ENCODE data around the gene CD109.

Gene CD109

GRCh38 chr6:73690056-73690455 lies 5.9 kb upstream of the CD109 start:
- no peak for DNase-seq (ENCODE audit: low read depth)
- H3K4me3 ChIP-seq (ENCODE audit: low read length): no peak overlapping the region
- TF ChIP-seq CTCF (IDR thresholded peaks at IDR 0.05; ENCODE audit: insufficient read depth, low read depth, low read length, missing control alignments): no peak

GRCh38 chr6:73691512-73691911 lies 4.5 kb upstream of the CD109 start:
- TF ChIP-seq CTCF (IDR thresholded peaks at IDR 0.05; ENCODE audit: insufficient read depth, low read depth, low read length, missing control alignments): no peak
- no peak for DNase-seq (ENCODE audit: low read depth)

GRCh38 chr6:73694711-73695411 lies 1.1 kb upstream of the CD109 start:
- DNase-seq (ENCODE audit: low read depth): peak; percentile 64
- H3K4me3 ChIP-seq (ENCODE audit: low read length): peak overlapping the region; percentile 60
- TF ChIP-seq CTCF (IDR thresholded peaks at IDR 0.05; ENCODE audit: insufficient read depth, low read depth, low read length, missing control alignments): no peak

More at GRCh38 chr6:73691512-73691911, 4.5 kb upstream of the CD109 start:
- no peak overlapping the region for H3K4me3 ChIP-seq (ENCODE audit: low read length)

- DNase-seq (ENCODE audit: low read depth): peak; percentile 61
- H3K4me3 ChIP-seq (ENCODE audit: low read length): peak overlapping the region; percentile 60
- no peak for TF ChIP-seq CTCF (IDR thresholded peaks at IDR 0.05; ENCODE audit: insufficient read depth, low read depth, low read length, missing control alignments)
Measured at GRCh38 chr6:73696966-73697655, 1.1 kb downstream of the CD109 start.

- no peak overlapping the region for H3K4me3 ChIP-seq (ENCODE audit: low read length)
- DNase-seq (ENCODE audit: low read depth): peak; percentile 38
- no peak for TF ChIP-seq CTCF (IDR thresholded peaks at IDR 0.05; ENCODE audit: insufficient read depth, low read depth, low read length, missing control alignments)
Measured at GRCh38 chr6:73699676-73700459, 3.9 kb downstream of the CD109 start.

- no peak for TF ChIP-seq CTCF (IDR thresholded peaks at IDR 0.05; ENCODE audit: insufficient read depth, low read depth, low read length, missing control alignments)
- DNase-seq (ENCODE audit: low read depth): peak; percentile 35
- H3K4me3 ChIP-seq (ENCODE audit: low read length): no peak overlapping the region
Measured at GRCh38 chr6:73702444-73702843, 6.4 kb downstream of the CD109 start.
